EH (cell line): ENCODE measurements around the gene NUMB.

Source experiments
- DNase-seq: peaks from one replicate; pipeline ENCODE4 v3.0.0-alpha.2; 2015; ENCODE audit warnings: low read depth

The NUMB gene

GRCh38 chr14:73231981-73232851 lies 226.1 kb downstream of the NUMB start:
- DNase-seq: no peak

- no peak for DNase-seq
Measured at GRCh38 chr14:73230051-73230450, 228.3 kb downstream of the NUMB start.

GRCh38 chr14:73227812-73228781 lies 230.2 kb downstream of the NUMB start:
- peak; percentile 80 for DNase-seq

GRCh38 chr14:73225496-73225895 lies 232.8 kb downstream of the NUMB start:
- no peak for DNase-seq
